Myocyte (in vitro differentiated cells): Measurements from ENCODE around the gene ACTR10. TPM values are rescaled to one million over a fixed set of nuclear protein-coding genes. Genes with fewer than 3 reads are reported as not detected.

Experiments used
- DNase-seq: peaks from one replicate; pipeline ENCODE4 v3.0.0-alpha.2; 2012; ENCODE audit warnings: low read depth
- polyA plus RNA-seq: library from polyadenylated mRNA; unstranded; fragments of >200 nt; gene quantifications from one replicate; pipeline ENCODE4 v1.2.1, GENCODE V29; 2012; ENCODE audit warnings: missing spikeins
- total RNA-seq: library from RNA; depleted of rRNA; stranded (reverse); fragments of >200 nt; gene quantifications from 2 replicates; pipeline ENCODE4 v1.2.3, GENCODE V29; 2014

The ACTR10 gene
- total RNA-seq: 95.1 and 100 TPM in 2 replicates
- polyA plus RNA-seq: 82.7 TPM

DNA sequence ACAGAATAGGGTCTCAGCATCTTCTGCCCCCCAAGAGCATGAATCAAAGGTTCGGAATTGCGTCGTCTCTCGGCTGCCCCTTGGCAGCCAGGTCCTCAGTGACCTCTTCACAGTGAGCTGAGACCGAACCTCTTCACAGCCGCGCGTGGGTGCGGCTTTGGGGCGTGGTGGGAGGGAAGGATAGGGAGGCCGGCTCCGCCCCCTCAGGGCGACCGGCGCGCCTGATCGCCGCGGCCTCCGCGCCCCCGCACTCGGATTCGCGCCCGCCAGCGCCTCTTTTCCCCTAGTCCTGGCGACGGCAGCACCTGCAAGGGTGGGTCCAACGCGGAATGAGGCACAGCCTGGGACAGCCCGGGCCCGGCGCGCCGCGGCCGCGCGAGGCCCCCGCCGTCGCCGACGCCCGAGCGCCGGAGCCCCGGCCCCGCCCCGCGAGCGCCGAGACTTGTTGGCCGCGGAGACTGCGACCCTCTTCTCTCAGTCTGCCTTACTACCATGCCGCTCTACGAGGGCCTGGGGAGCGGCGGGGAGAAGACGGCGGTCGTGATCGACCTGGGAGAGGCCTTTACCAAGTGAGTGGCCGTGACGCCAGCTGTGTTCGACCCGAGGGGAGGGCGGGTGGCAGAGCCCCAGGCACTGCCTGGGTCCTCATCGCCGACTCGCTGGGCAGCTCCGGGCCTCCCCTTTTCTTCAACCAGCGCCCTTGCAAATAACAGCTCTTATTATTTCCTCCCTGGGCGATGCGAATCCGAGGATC is at the start of gene ACTR10:
Gene ACTR10 (plus strand): TSS at position 424 of the 754 bp plus-strand sequence. CDS start 69 bp downstream, at position 493.
- DNase-seq: peak; percentile 91

GRCh38 chr14:58150243-58150805 is 49.6 kb upstream of the ACTR10 start:
- no peak for DNase-seq

DNA sequence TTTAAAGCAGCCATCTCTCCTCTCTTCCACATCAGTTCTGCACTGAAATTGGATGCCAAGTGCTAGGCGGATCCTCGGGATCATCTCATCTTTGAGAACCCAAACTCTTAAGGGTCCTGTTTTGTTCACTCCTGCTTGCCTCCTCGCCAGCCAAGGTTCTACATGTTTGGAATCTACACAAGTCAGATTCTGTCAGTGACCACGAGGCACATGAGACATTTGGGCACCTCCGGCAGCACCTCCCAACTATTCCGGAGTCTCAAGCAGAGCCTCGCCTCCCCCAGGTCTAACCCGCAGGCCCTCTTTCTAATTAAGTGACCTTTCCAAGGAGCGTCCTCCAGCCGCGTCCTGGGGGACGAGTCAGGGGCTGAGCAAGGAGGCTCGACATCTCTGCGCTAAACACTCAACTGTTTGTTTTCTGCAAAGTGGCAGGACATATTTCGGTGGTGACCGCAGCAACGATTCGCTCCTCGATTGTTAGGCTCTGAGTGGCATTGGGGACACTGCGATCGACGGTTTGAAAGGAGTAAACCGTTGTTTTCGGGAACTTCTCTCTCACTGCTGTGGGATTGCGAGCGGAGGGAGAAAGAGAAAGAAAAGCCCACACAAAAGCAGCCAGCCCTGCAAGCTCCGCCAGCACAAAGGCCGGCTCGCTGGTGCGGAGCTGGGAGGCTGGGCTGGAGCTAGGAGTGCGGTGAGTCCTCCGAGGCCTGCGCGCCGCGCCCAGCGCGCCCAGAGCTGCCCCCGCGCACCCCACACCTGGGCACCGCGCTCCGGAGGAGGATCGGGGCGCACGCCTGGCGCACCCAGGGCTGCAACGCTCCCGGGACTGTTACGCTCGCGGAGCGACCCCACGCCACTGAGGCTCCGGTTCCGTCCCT is 48.6 kb upstream of the ACTR10 start:
- peak; percentile 26 for DNase-seq

GRCh38 chr14:58152014-58152857 is 47.7 kb upstream of the ACTR10 start, which contains the start of gene ARMH4:
TSS of gene ARMH4 (minus strand) at chr14:58152213. CDS start at chr14:58139358, 12,855 bp downstream.
- peak; percentile 80 for DNase-seq

- no peak for DNase-seq
Measured at GRCh38 chr14:58160561-58160960, 39.4 kb upstream of the ACTR10 start.

GRCh38 chr14:58166005-58166983 is 33.7 kb upstream of the ACTR10 start:
- DNase-seq: peak; percentile 84

DNA sequence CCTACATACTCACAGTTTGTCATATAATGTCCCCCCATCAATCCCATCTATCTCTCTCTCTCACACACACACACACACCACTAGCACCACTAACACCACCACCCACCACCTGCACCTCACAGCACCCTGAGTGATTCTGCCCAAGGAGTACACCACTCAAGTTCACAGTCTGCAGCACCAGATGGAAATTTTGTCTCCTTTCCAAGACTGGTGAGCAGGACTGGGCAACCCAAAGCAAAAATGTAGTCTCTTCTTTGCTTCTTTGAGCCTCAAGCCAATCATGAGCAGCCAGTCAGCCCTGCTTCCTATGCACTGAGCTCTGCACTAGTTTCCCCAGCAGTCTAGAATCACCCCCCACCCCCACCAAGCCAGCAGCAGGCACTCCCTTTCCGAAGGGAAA is 32.9 kb upstream of the ACTR10 start:
- no peak for DNase-seq

DNA sequence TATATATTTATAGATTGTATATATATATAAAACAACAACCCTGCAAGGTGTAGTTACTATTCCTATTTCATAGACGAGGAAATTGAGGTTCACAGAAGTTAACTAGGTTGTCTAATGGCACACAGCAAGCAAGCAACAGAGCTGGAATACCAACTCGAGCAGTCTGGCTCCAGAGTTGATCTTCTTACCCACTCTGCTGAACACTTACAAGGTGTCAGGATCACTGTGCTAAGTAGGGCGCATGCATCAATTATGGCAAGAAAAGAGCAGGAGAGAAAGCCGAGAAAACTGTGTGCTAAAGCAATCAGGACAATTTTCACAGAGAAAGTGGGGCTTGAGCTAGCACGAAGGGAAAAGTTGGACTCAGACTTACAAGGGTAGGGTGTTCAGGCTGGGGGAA is 32.1 kb upstream of the ACTR10 start:
- DNase-seq: no peak

DNA sequence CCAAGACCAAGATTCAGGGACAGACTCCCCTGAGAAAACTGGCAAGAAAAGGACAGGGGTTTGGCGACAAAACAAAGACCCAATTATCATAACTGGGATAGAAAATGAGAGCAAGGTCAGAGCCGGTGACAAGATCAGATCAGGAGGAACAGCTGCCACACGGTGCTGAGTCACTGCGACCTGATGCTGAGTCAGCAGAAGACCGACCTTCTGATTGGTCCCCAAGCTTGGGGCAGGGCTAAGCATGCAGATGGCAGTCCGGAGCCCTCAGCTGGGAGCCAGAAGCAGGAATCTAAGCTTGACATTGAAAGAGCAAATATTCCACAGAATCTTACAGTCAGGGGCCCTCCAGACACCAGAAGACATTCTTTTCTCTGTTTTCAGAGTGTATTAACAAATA is 28.9 kb upstream of the ACTR10 start:
- DNase-seq: peak; percentile 88

- DNase-seq: no peak
Measured at GRCh38 chr14:58177125-58177524, 22.8 kb upstream of the ACTR10 start.

- no peak for DNase-seq
Measured at GRCh38 chr14:58189176-58189575, 10.8 kb upstream of the ACTR10 start.

DNA sequence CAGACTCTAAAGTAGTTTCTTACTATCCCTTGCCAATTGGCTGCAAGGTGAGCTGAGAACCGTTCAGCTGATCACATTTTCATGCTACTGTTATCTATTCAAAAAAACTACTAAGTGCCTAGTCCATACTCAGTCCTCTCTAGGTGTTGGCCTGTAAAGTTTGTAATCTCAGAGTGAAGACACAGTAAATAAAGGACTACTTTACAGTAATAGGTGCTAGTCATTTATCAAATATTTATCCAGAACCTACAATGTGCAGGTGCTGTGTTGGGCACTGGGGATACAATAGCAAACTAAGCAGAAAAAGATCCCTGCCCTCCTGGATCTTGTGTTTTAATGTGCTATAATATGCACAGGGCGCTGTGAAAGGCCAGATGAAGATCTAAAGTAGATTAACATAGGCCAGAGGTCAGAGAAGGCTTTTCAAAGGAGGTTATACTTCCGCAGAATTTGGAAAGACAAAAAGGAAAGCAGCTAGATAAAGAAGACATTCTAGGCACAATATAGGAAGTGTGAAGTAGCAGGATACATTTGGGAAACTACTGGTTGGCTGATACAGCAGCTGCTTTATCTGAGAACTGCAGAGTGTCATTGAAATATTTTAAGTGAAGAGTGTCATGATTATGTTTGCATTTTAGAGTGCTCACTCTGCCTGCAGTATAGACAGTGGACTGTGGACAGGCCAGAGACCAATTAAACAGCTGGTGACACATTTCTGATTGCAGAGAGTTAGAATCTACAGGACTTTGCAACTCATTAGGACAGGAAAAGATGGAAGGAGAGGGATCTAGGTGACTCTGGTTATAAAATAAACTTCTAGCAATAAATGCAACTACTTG is 8.0 kb upstream of the ACTR10 start:
- DNase-seq: no peak

DNA sequence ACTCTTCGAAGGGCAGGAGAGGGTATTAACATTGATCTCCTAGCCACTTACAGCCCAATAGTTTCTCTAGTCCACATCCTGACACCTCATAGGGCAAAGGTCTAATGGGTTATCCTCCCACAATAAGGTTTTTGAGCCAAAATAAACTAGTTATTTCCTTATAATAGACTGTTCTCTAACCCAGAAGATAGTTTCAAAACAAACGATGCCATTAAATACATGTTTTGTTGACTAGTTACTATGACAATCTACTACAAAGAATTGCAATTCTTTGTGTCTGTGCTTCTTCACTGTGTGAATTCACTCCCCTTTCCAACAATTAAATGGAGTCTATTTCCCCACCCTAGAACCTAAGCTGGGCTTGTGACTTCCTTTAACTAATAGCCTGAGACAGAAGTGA is 6.4 kb upstream of the ACTR10 start:
- no peak for DNase-seq

DNA sequence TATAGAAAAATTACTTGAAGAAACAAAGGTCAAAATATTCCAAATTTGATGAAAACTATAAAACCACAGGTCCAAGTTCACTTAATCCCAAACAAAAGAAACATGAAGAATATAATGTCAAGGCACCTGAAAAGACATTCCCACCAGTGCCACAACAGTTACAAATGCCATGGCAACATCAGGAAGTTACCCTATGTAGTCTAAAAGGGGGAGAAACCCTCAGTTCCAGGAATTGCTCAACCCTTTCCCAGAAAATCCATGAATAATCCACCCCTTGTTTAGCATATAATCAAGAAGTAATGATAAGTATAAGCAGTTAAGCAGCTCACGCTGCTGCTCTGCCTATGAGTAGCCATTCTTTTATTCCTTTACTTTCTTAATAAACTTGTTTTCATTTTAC is 3.8 kb upstream of the ACTR10 start:
- DNase-seq: no peak

- no peak for DNase-seq
Measured at GRCh38 chr14:58198086-58198485, 1.9 kb upstream of the ACTR10 start.

GRCh38 chr14:58200480-58200841 is 512 bp downstream of the ACTR10 start:
- DNase-seq: no peak

- DNase-seq: no peak
Measured at GRCh38 chr14:58200846-58201245, 897 bp downstream of the ACTR10 start.

DNA sequence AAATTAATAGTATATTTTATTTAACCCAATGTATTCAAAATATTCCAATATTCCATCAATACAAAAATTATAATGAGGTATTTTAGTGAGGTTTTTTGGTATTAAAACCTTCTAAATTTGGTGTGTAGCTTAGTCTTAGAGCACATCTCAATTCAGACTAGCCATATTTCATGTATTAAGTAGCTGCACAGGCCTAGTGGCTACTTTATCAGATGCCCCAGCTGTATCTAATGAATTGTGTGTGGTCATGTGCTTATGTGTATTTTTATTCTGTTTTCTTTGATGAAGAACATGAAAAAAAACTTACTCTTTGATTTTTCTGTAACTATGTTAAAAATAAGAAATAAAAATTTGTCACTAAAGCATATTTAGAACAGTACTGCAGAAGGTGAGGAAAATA is 13.2 kb downstream of the ACTR10 start:
- DNase-seq: no peak
